ENCODE data around the gene MTMR12. TPM values are rescaled to one million over a fixed set of nuclear protein-coding genes. Genes with fewer than 3 reads are reported as not detected.

Gene MTMR12
- total and polyA plus RNA-seq, 2 of the 8 experiments (the other 6 are each of a cell fraction or from before 2014, with no cell fraction given) = 19.1 to 59.3 TPM

DNA sequence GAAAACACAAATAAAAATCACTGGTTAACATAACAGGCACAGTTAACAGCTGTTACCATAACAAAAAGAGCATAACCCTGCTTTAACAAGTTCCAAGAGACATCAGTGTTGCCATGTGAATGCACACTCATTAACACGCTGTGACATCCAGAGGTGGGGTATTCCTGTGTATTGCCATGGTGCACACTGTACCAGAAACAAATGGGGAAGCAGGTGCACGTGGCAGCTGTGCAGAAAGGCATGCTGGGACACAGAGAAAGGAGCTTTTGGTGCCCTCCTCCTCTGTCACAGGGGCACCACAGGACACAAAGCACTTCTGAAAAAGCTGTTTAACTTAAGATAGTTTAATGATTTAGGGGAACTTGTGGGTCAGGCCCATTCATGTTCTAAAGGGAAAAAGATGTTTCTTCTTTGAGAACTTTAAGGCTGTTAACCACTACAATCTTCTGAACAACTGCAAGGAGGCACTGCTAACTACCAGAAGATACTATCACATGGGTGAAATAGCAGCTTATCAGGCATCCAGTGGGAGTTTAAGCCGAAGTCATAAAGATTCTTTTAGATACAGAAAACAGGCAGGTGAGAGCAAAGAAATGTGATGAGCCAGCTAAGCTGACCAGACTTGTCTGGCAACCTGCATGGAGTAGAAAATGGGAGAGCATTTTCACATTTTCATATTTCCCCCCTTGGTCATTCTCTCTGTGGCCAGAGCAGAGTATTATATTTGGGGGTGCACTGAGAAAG lies 82.2 kb downstream of the MTMR12 start (continued):
- TF ChIP-seq, protein P1, sequence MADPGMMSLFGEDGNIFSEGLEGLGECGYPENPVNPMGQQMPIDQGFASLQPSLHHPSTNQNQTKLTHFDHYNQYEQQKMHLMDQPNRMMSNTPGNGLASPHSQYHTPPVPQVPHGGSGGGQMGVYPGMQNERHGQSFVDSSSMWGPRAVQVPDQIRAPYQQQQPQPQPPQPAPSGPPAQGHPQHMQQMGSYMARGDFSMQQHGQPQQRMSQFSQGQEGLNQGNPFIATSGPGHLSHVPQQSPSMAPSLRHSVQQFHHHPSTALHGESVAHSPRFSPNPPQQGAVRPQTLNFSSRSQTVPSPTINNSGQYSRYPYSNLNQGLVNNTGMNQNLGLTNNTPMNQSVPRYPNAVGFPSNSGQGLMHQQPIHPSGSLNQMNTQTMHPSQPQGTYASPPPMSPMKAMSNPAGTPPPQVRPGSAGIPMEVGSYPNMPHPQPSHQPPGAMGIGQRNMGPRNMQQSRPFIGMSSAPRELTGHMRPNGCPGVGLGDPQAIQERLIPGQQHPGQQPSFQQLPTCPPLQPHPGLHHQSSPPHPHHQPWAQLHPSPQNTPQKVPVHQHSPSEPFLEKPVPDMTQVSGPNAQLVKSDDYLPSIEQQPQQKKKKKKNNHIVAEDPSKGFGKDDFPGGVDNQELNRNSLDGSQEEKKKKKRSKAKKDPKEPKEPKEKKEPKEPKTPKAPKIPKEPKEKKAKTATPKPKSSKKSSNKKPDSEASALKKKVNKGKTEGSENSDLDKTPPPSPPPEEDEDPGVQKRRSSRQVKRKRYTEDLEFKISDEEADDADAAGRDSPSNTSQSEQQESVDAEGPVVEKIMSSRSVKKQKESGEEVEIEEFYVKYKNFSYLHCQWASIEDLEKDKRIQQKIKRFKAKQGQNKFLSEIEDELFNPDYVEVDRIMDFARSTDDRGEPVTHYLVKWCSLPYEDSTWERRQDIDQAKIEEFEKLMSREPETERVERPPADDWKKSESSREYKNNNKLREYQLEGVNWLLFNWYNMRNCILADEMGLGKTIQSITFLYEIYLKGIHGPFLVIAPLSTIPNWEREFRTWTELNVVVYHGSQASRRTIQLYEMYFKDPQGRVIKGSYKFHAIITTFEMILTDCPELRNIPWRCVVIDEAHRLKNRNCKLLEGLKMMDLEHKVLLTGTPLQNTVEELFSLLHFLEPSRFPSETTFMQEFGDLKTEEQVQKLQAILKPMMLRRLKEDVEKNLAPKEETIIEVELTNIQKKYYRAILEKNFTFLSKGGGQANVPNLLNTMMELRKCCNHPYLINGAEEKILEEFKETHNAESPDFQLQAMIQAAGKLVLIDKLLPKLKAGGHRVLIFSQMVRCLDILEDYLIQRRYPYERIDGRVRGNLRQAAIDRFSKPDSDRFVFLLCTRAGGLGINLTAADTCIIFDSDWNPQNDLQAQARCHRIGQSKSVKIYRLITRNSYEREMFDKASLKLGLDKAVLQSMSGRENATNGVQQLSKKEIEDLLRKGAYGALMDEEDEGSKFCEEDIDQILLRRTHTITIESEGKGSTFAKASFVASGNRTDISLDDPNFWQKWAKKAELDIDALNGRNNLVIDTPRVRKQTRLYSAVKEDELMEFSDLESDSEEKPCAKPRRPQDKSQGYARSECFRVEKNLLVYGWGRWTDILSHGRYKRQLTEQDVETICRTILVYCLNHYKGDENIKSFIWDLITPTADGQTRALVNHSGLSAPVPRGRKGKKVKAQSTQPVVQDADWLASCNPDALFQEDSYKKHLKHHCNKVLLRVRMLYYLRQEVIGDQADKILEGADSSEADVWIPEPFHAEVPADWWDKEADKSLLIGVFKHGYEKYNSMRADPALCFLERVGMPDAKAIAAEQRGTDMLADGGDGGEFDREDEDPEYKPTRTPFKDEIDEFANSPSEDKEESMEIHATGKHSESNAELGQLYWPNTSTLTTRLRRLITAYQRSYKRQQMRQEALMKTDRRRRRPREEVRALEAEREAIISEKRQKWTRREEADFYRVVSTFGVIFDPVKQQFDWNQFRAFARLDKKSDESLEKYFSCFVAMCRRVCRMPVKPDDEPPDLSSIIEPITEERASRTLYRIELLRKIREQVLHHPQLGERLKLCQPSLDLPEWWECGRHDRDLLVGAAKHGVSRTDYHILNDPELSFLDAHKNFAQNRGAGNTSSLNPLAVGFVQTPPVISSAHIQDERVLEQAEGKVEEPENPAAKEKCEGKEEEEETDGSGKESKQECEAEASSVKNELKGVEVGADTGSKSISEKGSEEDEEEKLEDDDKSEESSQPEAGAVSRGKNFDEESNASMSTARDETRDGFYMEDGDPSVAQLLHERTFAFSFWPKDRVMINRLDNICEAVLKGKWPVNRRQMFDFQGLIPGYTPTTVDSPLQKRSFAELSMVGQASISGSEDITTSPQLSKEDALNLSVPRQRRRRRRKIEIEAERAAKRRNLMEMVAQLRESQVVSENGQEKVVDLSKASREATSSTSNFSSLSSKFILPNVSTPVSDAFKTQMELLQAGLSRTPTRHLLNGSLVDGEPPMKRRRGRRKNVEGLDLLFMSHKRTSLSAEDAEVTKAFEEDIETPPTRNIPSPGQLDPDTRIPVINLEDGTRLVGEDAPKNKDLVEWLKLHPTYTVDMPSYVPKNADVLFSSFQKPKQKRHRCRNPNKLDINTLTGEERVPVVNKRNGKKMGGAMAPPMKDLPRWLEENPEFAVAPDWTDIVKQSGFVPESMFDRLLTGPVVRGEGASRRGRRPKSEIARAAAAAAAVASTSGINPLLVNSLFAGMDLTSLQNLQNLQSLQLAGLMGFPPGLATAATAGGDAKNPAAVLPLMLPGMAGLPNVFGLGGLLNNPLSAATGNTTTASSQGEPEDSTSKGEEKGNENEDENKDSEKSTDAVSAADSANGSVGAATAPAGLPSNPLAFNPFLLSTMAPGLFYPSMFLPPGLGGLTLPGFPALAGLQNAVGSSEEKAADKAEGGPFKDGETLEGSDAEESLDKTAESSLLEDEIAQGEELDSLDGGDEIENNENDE (IDR thresholded peaks at IDR 0.05; ENCODE audit: insufficient replicate concordance, low read length) = no peak

All from H1 (cell line).